HG03108 (cell line): ENCODE measurements around the gene EVI2A.

Experiments
- ATAC-seq: cut with Tn5 transposase; IDR thresholded peaks from one replicate; pipeline ENCODE4 v1.9.1; 2021; ENCODE audit warnings: moderate library complexity; ENCODE audit not compliant: unreplicated experiment

Gene EVI2A

DNA sequence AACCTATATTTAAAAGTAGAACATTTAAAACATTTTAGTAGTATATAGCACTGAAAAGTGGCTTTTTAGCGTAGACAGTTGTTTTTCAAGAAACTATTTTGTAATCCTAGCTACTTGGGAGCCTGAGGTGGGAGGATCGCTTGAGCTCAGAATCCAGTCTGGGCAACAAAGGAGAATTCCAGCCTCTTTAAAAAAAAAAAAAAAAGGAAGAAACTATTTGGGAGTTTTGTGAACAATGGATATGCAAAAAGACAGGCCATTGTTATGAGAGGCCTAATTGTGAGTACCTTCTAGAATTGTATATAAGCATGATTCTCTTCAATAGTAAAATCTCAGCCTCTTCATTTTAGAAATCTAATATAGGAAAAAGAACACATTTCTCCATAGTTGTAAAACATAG, 42.0 kb downstream of the EVI2A start:
- no peak for ATAC-seq

DNA sequence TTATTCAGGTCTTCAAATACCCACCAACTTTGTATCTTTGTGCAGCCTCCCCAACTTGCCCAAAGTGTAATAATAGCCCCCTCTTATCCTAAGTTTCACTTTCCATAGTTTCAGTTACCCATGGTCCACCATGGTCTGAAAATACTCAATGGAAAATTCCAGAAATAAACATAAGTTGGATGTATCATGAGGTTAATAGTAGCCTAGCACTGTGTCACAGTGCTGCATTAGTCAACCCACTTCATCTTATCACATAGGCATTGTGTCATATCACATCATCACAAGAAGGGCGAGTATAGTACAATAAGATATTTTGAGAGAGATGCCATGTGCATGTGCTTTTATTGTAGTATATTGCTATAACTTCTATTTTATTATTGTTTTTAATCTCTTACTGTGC, 46.3 kb downstream of the EVI2A start:
- no peak for ATAC-seq

DNA sequence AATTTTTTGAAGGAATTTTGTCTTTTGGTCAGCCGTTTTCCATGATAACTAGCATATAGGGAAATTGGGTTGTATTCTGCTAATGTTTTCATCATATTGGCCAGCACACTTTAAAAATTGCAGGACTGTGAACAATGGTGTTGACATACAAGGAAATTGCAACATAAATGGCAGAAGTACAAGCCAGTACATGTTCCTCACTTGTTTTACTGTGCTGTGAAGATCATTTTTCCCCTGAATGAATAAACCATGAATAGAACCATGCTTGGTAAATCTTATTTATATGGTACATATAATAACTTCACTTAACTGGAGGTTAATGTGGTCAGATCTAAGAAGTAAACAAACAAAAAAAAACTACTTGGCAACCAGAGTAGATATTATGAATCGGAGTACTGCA, 47.2 kb downstream of the EVI2A start:
- no peak for ATAC-seq

DNA sequence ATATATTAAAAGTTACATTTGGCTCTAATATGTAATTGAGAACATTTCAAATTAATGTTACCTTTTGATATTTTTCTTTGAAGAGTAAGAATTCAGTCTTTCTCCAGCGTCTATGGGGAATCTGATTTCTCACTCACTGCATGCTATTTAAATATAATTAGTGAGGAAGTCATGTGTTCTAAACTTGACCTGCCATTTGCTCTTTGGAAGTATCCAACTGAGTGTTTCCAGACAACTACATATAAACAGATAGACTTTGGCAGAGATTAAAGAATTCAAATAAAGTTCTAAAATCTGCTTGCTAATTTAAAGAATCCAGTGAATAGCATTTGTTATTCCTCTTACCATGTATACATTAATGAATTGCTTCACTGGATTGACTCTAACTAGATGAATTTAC, 47.9 kb downstream of the EVI2A start:
- ATAC-seq, result no peak

DNA sequence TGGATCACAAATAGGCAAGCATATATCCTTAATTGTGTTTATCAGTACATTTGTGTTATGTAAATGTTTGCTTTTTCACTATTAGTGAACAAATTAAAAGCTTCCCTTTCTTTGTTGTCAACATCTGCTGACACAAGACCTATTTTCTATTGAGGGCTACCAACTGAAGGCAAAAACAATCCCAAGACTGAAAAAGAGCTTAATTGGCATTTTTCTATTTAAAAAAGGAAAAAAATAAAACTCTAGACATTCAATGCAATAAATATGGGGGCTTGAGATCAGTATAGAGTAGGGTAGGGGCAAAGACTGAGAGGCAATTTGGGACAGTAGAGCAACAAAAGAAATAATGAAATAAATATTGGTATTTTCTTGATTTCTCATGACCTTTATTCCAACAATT, 48.6 kb downstream of the EVI2A start:
- ATAC-seq, result no peak

DNA sequence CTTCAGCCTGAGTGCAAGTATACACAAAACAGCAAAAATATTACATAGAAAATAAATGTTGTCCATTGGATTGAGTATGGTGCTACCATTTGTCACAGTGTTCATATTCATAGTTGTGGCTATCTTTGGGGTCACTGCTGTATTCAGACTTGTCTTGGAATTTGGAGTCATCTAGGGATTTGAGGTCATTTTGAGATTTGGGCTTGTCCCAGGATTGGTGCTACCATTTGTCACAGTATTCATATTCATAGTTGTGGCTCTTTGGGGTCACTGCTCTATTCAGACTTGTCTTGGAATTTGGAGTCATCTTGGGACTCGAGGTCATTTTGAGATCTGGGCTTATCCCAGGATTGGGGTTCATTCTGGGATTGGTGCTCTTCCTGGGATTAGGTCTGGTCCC, 49.2 kb downstream of the EVI2A start:
- ATAC-seq, result no peak

DNA sequence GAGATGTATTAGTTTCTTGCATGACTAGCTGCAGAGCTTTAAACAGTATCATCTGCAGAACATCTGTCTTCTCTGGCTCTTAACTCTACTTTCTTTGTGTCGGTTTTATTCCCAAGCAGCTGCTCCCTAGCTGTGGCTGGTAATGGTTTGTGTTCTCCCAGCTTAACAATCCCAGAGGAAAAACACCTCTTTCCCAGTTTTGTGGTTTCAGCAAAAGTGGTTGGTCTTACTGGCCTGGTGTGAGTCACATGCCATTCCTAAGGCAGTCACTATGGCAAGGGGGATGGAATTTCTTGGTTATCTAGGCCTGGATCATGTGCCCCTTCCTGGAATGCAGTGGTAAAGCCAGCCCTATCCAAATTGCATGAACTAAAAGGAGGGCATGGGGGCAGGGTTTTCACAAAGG, 51.8 kb downstream of the EVI2A start:
- ATAC-seq, result no peak

DNA sequence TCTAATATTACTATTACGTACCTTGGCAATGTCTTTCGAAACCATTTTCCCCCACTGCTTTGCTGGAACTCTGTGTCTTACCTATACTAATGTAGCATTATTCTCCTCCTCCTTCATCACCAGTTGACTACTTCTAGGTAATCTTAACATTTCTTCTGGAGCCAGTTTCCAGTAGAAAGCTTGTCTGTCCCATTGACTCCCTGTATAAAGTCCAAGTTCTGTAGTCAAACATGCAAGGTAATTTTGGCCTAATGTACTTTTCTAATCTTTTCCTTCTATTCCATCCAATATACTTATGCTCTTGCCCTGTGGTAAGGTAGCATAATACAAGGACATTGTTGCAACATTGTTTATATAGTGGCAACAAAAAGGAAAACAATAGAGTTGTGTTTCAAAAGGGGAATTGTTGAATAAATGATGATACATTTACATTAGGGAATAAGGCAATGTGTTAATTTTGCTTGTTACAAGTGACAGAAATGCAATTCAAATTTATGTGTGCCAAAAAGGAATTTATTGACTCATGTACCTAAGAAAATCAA, 52.3 kb downstream of the EVI2A start:
- ATAC-seq, result no peak
